ENCODE results near the gene PHF20.
"Not testable (repeated sequence)": the region's sequence is repeated elsewhere in the genome, so short reads cannot be mapped to it uniquely, and the experiment has no call there.

Gene PHF20

GRCh38 chr20:35839904-35840303 lies 68.1 kb downstream of the PHF20 start:
- no peak for DNase-seq (ENCODE audit: low read depth, low spot score)
- H3K9me3 ChIP-seq (ENCODE audit: control insufficient read depth, insufficient read depth, low read length) = no peaks in the 10 kb centered on the region
- H3K4me3 ChIP-seq (ENCODE audit: low read length) = no peak overlapping the region
- no peaks in the 10 kb centered on the region for H3K27me3 ChIP-seq (ENCODE audit: control insufficient read depth, insufficient read depth, low read length)
- no peaks in the 10 kb centered on the region for H3K36me3 ChIP-seq (ENCODE audit: control insufficient read depth, insufficient read depth, low read length)
- no peak overlapping the region for H3K27ac ChIP-seq (ENCODE audit: low read length)
- H3K4me1 ChIP-seq (ENCODE audit: control insufficient read depth, insufficient read depth, low read length) = no peaks in the 10 kb centered on the region; the same call in 1 of the 2 replicates
- no CpG with 5 or more reads among the region's 1 CpG for WGBS (ENCODE audit: insufficient coverage, insufficient read length)

- Histone ChIP-seq H3K4me3 (ENCODE audit: low read length) (no peak overlapping the region), H3K36me3 (ENCODE audit: control insufficient read depth, insufficient read depth, low read length) (no peaks in the 10 kb centered on the region), H3K9me3 (ENCODE audit: control insufficient read depth, insufficient read depth, low read length) (no peaks in the 10 kb centered on the region), H3K27ac (ENCODE audit: low read length) (no peak overlapping the region), H3K4me1 (ENCODE audit: control insufficient read depth, insufficient read depth, low read length) (no peaks in the 10 kb centered on the region; the same call in 1 of the 2 replicates), H3K27me3 (ENCODE audit: control insufficient read depth, insufficient read depth, low read length) (no peaks in the 10 kb centered on the region)
- no peak for DNase-seq (ENCODE audit: low read depth, low spot score)
- WGBS (ENCODE audit: insufficient coverage, insufficient read length) = no CpG with 5 or more reads among the region's 2 CpGs
Measured at GRCh38 chr20:35840421-35840820, 68.6 kb downstream of the PHF20 start.

GRCh38 chr20:35842361-35842760 lies 70.5 kb downstream of the PHF20 start:
- Histone ChIP-seq H3K36me3 (ENCODE audit: control insufficient read depth, insufficient read depth, low read length) (no peaks in the 10 kb centered on the region), H3K27me3 (ENCODE audit: control insufficient read depth, insufficient read depth, low read length) (no peaks in the 10 kb centered on the region), H3K4me3 (ENCODE audit: low read length) (no peak overlapping the region), H3K4me1 (ENCODE audit: control insufficient read depth, insufficient read depth, low read length) (no peaks in the 10 kb centered on the region), H3K27ac (ENCODE audit: low read length) (no peak overlapping the region), H3K9me3 (ENCODE audit: control insufficient read depth, insufficient read depth, low read length) (no peaks in the 10 kb centered on the region)
- no CpG with 5 or more reads among the region's 5 CpGs for WGBS (ENCODE audit: insufficient coverage, insufficient read length)
- DNase-seq (ENCODE audit: low read depth, low spot score) = no peak

GRCh38 chr20:35843894-35844293 lies 72.1 kb downstream of the PHF20 start:
- H3K36me3 ChIP-seq (ENCODE audit: control insufficient read depth, insufficient read depth, low read length) = not testable (repeated sequence)

GRCh38 chr20:35845561-35845960 lies 73.7 kb downstream of the PHF20 start:
- Histone ChIP-seq H3K27ac (ENCODE audit: low read length) (no peak overlapping the region), H3K4me1 (ENCODE audit: control insufficient read depth, insufficient read depth, low read length) (no peaks in the 10 kb centered on the region), H3K36me3 (ENCODE audit: control insufficient read depth, insufficient read depth, low read length) (0 out of 2 replicates have a peak, but pooled peaks cover 3% of the 10 kb centered on the region), H3K4me3 (ENCODE audit: low read length) (no peak overlapping the region), H3K9me3 (ENCODE audit: control insufficient read depth, insufficient read depth, low read length) (no peaks in the 10 kb centered on the region), H3K27me3 (ENCODE audit: control insufficient read depth, insufficient read depth, low read length) (no peaks in the 10 kb centered on the region)
- WGBS (ENCODE audit: insufficient coverage, insufficient read length) = no CpG with 5 or more reads among the region's 6 CpGs
- no peak for DNase-seq (ENCODE audit: low read depth, low spot score)

More at GRCh38 chr20:35843894-35844293, 72.1 kb downstream of the PHF20 start:
- H3K27ac ChIP-seq (ENCODE audit: low read length); H3K4me1 ChIP-seq (ENCODE audit: control insufficient read depth, insufficient read depth, low read length); H3K9me3 ChIP-seq (ENCODE audit: control insufficient read depth, insufficient read depth, low read length); H3K4me3 ChIP-seq (ENCODE audit: low read length); DNase-seq (ENCODE audit: low read depth, low spot score); H3K27me3 ChIP-seq (ENCODE audit: control insufficient read depth, insufficient read depth, low read length): not testable (repeated sequence)
- no CpG with 5 or more reads among the region's 6 CpGs for WGBS (ENCODE audit: insufficient coverage, insufficient read length)

- WGBS (ENCODE audit: insufficient coverage, insufficient read length) = no CpG with 5 or more reads among the region's 4 CpGs
- no peaks in the 10 kb centered on the region for H3K4me1 ChIP-seq (ENCODE audit: control insufficient read depth, insufficient read depth, low read length)
- no peaks in the 10 kb centered on the region for H3K27me3 ChIP-seq (ENCODE audit: control insufficient read depth, insufficient read depth, low read length)
- no peaks in the 10 kb centered on the region for H3K9me3 ChIP-seq (ENCODE audit: control insufficient read depth, insufficient read depth, low read length)
- no peak overlapping the region for H3K27ac ChIP-seq (ENCODE audit: low read length)
- H3K36me3 ChIP-seq (ENCODE audit: control insufficient read depth, insufficient read depth, low read length) = 0 out of 2 replicates have a peak, but pooled peaks cover 7% of the 10 kb centered on the region
- no peak overlapping the region for H3K4me3 ChIP-seq (ENCODE audit: low read length)
- no peak for DNase-seq (ENCODE audit: low read depth, low spot score)
Measured at GRCh38 chr20:35849706-35850105, 77.9 kb downstream of the PHF20 start.

- not testable (repeated sequence) for H3K4me1 ChIP-seq (ENCODE audit: control insufficient read depth, insufficient read depth, low read length)
Measured at GRCh38 chr20:35851659-35852058, 79.8 kb downstream of the PHF20 start.

GRCh38 chr20:35854713-35855348 lies 83.0 kb downstream of the PHF20 start:
- Histone ChIP-seq H3K27me3 (ENCODE audit: control insufficient read depth, insufficient read depth, low read length) (no peaks in the 10 kb centered on the region), H3K4me3 (ENCODE audit: low read length) (no peak overlapping the region), H3K9me3 (ENCODE audit: control insufficient read depth, insufficient read depth, low read length) (no peaks in the 10 kb centered on the region), H3K4me1 (ENCODE audit: control insufficient read depth, insufficient read depth, low read length) (no peaks in the 10 kb centered on the region), H3K27ac (ENCODE audit: low read length) (no peak overlapping the region), H3K36me3 (ENCODE audit: control insufficient read depth, insufficient read depth, low read length) (0 out of 2 replicates have a peak, but pooled peaks cover 4% of the 10 kb centered on the region)
- no CpG with 5 or more reads among the region's 2 CpGs for WGBS (ENCODE audit: insufficient coverage, insufficient read length)
- DNase-seq (ENCODE audit: low read depth, low spot score) = no peak

More at GRCh38 chr20:35851659-35852058, 79.8 kb downstream of the PHF20 start:
- not testable (repeated sequence) for H3K27ac ChIP-seq (ENCODE audit: low read length); DNase-seq (ENCODE audit: low read depth, low spot score); H3K36me3 ChIP-seq (ENCODE audit: control insufficient read depth, insufficient read depth, low read length); H3K9me3 ChIP-seq (ENCODE audit: control insufficient read depth, insufficient read depth, low read length); H3K27me3 ChIP-seq (ENCODE audit: control insufficient read depth, insufficient read depth, low read length); H3K4me3 ChIP-seq (ENCODE audit: low read length)
- WGBS (ENCODE audit: insufficient coverage, insufficient read length) = no CpG with 5 or more reads among the region's 8 CpGs

- DNase-seq (ENCODE audit: low read depth, low spot score); H3K27me3 ChIP-seq (ENCODE audit: control insufficient read depth, insufficient read depth, low read length); H3K4me3 ChIP-seq (ENCODE audit: low read length); H3K4me1 ChIP-seq (ENCODE audit: control insufficient read depth, insufficient read depth, low read length); H3K9me3 ChIP-seq (ENCODE audit: control insufficient read depth, insufficient read depth, low read length); H3K27ac ChIP-seq (ENCODE audit: low read length); H3K36me3 ChIP-seq (ENCODE audit: control insufficient read depth, insufficient read depth, low read length): not testable (repeated sequence)
- WGBS (ENCODE audit: insufficient coverage, insufficient read length) = no CpG with 5 or more reads among the region's 4 CpGs
Measured at GRCh38 chr20:35855641-35856040, 83.8 kb downstream of the PHF20 start.

- no peak for DNase-seq (ENCODE audit: low read depth, low spot score)
Measured at GRCh38 chr20:35856866-35857265, 85.1 kb downstream of the PHF20 start.

More at GRCh38 chr20:35856866-35857265, 85.1 kb downstream of the PHF20 start:
- Histone ChIP-seq H3K9me3 (ENCODE audit: control insufficient read depth, insufficient read depth, low read length) (no peaks in the 10 kb centered on the region), H3K36me3 (ENCODE audit: control insufficient read depth, insufficient read depth, low read length) (0 out of 2 replicates have a peak, but pooled peaks cover 4% of the 10 kb centered on the region), H3K27me3 (ENCODE audit: control insufficient read depth, insufficient read depth, low read length) (no peaks in the 10 kb centered on the region), H3K27ac (ENCODE audit: low read length) (no peak overlapping the region), H3K4me1 (ENCODE audit: control insufficient read depth, insufficient read depth, low read length) (no peaks in the 10 kb centered on the region), H3K4me3 (ENCODE audit: low read length) (no peak overlapping the region)
- WGBS (ENCODE audit: insufficient coverage, insufficient read length) = no CpG with 5 or more reads among the region's 4 CpGs
